ENCODE results near the gene VBP1.
"Not testable (repeated sequence)": the region's sequence is repeated elsewhere in the genome, so short reads cannot be mapped to it uniquely, and the experiment has no call there.

Gene VBP1

DNA sequence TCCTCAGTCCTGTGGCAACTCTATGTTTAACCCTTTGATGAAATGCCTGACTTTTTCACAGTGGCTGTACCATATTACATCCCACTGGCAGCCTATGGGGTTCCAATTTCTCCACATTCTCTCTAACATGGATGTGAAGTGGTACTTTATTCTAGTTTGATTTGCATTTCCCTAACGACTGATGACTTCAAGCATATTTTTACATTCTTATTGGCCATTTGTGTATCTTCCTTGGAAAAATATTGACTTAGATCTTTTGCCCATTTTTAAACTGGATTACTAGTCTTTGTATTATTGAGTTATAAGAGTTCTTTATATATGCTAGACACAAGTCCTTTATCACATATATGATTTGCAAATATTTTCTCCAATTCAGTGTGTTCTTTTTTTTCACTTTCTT is 50.2 kb downstream of the VBP1 start:
- no peak for DNase-seq

DNA sequence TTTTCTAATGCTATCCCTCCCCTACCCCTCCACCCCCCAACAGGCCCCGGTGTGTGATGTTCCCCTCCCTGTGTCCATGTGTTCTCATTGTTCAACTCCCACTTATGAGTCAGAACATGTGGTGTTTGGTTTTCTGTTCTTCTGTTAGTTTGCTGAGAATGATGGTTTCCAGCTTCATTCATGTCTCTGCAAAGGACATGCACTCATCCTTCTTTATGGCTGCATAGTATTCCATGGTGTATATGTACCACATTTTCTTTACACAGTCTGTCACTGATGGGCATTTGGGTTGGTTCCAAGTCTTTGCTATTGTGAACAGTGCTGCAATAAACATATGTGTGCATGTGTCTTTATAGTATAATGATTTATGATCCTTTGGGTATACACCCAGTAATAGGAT is 51.7 kb downstream of the VBP1 start:
- not testable (repeated sequence) for DNase-seq

DNA sequence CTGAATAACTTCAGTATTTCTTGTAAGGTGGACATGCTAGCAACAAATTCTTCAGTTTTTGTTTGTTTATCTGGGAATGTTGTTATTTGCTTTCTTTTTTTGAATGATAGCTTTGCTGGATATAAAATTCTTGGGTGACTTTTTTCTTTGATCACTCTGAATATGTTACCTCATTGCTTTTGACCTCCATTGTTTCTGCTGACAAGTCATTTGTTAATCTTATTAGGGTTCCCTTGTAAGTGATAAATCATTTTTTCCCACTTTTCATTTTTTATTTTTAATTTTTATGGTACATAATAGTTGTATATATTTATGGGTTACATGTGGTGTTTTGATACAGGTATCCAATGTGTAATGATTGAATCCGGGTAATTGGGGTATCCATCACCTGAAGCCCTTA is 54.7 kb downstream of the VBP1 start:
- DNase-seq, result no peak

DNA sequence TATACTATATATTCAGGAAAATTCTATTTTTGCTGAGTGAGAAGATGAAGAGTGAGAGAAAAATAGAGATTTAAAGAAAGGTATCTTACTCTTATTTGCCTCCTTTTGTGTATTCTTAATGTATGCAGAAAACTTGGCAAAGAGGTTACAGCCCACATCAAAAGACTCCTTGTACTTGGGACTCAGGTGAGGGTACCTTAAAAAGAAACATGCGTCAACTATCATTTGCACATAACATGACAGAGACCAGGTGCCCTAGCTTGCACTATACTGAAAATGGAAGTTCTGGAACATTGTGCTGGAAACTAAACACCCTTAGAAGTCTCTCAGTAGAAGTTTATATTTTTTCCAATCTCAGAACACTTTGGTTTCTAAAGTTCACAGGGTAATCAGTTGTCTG is 63.6 kb downstream of the VBP1 start:
- DNase-seq, result no peak

Data from OCI-M1 (cell line).